HG03439 (cell line): Measurements from ENCODE around the gene FHOD3.

ENCODE experiments used
- ATAC-seq: cut with Tn5 transposase; IDR thresholded peaks from one replicate; pipeline ENCODE4 v1.9.1; 2021; ENCODE audit warnings: mild to moderate bottlenecking, moderate library complexity; ENCODE audit not compliant: unreplicated experiment

The FHOD3 gene

DNA sequence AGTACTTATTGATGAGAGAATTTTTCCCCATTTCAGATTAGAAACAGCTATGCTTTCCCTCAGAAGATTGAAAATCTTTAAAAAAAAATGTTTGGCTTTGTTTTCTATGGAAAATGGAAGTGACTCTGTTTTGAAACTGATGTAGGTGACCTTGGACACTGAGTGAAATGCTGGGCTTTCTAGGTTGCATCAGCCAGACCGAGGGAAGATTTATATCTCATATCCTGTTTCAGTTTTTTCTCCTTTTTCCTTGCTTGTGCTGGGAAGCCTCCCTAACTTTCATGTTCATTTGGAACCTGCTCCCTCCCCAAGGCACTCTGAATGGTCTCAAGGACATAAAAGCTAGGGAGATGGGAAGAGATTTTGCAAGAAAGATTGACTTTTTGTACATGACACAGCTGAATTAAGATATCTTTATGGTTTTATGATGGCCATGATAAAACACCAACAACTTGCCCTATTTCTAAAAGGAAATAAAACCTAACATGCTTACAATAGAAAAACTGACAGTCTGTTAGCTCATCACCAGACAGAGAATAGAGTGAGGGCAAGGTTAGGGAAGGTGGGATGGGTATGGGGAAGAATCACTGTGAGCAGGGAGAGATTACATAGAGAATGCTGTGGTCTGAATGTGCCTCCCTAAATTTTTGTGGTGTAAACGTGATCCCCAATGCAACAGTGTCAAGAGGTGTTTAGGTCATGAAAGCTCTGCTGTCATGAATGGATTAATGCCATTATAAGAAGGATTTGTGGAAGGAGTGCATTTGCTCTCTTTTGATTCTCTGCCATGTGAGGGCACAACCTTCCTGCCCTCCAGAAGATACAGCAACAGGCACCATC is 281.6 kb downstream of the FHOD3 start:
- no peak for ATAC-seq

DNA sequence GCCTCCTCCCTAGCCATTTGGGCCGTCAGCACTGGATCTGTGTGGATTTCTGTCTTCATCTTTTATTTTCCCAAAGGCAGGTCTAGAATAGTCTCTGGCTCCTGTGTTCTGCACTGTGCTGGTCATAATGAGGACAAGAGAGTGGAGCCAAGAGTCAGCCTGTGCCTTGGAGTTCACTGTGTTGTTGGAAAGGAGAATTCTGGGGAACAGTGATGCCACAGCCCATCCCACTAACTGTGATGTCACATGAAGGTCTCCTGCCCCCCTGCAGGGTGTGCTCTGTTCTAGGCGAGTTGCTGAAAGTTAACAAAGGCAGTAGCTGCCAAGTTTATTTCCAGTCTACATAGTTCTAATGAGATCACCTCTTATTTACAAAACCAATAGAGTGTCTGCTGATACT is 282.8 kb downstream of the FHOD3 start:
- no peak for ATAC-seq

DNA sequence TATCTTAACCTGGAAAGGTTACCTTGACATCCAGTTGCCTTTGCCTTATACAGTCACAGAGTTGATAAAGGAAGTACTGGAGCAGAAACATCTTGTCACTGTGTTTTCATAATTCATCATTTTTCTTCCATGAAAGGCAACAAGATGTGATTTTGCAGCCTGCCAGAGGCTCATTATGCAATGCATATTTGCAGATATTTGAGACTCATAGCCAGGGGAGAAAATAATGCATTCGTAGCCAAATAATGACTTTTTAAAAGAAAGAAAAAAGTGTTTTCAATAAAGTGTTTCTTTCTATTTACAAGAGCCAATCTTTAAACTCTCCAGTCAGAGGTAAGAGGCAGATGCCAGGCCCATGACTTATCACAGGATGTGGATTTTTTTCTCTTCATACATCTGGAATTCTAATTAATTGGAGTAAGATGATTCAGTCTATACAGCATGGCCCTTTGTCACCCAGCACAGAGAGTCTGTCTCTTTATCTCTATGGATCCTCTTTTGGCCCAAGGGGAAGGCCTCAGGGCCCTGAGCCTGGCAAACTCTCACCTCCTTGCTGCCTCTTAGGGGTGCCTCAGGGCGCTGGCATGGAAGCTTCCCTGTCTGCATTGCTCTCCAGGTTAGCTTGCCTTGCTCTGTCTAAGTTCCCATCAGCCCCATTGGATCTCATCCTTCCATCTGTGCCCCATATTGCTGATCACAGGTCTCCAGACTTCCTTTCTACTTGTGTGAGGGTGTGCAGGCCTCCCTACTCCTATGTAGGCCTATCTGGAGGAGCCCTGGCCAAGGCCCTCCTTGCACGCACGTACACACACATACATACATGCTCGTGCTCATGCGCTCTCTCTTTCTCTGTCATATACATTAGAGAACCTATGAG is 283.6 kb downstream of the FHOD3 start:
- ATAC-seq: no peak

DNA sequence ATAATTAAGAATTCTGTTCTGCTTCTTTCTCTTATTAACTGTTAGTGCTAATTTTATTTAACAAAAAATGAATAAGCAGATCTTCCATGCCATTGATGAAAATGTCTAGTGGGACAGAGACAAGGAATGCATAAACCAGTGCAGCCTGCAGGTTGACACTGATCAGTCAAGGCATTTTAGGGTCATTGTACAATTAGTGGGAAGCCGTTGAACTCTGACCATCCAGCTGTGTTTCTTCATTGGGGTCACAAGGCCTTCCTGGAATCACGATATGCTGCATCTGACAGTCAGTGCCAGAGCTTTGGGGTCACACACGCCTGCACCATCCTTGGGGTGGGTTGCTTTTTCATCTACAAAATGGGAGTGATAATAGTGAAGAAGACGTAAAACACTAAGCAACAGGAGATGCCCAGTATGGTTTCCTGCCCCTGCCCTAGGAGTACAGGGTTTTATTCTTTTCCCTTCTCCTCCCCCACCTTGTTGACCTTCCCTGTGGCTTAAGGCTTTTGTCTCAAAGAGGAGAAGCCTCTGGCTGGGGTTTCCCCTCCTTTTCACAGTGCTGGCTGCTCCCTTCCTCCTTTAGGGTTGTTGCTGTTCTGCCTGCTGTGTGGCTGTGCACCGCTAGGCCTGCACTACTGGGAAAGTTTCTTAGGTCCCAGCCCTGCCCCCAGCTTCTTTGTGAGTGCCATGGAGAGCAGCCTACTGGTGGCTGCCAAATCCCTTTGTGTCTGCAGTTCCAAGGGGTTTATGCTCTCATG is 285.7 kb downstream of the FHOD3 start:
- ATAC-seq: no peak

DNA sequence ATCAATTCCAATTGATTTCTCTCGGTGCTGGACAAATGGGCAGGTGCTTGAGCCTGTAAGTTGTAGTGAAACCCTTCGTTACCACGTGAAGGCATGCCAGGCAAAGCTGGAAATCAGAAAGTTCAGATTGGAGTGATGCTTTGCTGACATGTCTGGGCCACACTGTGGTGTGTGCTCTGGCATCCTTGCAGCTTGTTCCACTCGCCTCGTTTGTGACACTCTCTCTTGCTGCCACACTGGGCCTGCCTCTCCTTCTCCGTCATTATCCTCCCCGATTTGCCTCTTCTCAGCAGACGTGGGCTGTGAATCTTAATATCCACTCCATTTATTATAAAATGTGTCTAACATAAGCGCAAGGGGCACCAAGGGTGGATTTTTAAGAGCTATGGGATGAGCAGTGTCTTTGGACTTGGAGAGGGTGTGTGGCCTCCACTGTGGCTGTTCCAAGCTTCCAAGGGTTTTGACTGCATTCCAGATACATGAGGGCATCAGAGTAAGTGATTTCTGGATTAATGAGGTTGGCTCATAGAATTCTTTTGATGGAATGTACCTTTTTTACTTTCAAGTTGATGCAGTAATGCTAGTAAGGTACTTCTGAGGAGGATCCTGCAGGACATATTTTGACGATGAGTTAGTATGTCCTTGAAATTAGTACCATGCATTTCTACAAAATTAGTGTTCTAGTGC is 292.5 kb downstream of the FHOD3 start:
- no peak for ATAC-seq

DNA sequence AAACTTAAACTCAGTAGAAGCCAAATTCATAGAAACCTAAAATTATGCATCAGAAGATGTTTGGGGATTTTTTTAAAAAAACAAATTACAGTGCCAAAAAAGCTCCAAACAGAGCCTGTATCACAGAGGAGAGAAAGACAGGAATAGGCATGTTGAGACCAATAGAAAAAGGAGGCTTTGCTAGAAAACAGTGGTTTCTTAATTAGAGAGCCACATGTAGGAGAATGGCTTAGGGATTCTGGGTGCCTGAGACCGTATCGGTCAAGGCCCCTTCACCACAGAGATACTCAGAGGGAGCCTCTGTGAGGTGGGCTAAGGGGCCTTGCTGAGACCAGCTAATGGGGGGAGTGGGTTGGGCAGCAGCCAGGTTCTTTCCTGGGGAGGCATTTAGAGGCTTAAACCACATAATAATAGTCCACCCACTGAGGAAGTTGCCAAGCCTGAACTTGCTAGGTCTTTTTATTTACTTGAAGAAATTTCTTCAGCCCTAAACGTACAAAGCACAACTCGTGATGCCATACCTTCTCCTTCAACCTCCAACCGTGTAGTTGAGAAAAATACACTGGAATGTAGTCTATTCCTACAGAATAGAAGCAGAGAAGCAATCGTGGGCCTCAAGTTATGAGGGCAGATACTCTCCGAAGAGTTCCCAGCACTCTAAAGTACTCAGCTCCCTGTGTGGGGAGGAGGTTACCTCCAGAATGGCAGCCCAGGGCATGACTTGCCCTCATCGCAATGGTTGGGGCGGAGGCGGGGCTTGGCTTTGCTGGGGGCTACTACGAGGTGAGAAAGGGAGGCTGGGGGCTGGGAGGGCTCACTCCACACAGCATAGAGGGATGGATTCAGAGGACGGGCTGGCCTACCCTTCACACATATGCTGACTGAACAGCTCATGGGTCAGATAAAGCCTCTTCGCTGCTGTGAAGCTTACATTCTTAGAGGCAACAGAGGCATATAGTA is 293.4 kb downstream of the FHOD3 start:
- ATAC-seq: no peak

DNA sequence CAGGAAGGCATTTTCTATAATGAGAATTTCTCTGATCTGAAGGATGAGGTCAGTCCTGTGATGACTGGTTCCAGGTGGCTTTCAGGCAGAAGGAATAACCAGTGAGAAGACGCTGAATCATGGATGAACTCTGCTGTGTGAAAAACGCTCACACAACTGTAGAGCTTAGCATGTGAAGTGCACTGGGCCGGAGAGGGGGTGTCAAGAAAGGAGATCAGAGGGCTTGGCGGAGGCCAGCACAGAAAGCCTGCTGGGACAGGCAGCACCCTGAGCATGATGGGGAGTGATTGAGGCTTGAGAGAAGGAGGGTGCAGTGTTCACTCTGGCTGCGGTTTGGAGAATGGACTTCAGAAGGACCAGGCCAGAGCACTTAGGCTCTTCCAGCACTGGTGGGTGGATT is 294.8 kb downstream of the FHOD3 start:
- no peak for ATAC-seq

DNA sequence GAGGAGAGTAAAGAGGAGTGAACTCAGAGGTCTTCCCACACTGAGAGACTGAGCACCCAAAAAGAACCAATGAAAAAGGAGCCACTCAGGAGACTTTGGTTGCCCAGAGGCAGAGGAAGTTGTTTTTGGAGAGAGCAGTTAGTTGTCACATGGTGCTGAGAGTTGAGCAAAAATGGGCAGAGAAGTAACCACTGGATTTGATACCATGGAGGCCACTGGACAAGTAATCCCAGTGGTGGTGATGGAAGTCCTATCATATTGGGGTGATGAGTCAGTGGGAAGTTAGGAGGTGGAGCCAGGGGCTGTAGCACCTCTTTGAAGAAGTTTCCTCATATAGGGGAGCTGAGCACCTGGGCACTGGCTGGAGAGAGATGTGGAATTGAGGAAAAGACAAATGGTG is 295.5 kb downstream of the FHOD3 start:
- no peak for ATAC-seq

DNA sequence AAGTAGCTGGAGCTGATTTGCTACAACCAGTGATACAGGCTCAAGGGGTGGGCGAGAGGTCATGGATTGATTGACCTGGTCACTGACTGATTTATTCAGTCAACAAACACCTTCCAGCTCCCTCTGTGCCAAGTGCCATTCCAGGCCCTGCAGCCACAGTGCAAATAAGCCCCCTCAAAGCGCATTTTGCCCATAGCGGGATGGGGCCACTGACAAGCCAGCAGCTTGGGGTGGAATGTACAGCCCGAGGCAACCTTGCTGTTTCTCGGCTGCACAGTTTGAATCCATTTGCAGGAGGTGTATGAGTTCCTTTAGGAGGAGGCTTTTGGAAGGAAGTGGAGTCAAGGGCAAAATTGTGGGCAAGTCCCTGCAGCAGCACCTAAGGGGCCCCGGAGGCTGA is 296.1 kb downstream of the FHOD3 start:
- no peak for ATAC-seq

DNA sequence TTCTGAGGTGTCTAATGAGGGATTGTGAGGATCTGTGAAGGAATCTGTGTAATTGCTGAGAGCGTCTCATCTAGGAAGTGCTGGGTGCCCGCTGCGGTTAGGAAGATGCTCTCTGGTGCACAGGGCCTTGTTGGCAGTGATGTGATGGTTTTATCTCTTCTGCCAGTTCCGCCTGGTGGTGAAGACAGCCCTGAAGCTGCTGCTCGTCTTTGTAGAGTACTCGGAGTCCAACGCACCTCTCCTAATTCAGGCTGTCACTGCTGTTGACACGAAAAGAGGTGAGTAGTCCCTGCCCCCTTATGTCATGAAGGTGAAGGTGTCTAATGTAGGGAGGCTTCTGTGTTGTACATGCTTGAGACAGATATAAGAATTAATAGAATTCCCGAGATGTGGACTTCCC is 297.1 kb downstream of the FHOD3 start:
- ATAC-seq: no peak

DNA sequence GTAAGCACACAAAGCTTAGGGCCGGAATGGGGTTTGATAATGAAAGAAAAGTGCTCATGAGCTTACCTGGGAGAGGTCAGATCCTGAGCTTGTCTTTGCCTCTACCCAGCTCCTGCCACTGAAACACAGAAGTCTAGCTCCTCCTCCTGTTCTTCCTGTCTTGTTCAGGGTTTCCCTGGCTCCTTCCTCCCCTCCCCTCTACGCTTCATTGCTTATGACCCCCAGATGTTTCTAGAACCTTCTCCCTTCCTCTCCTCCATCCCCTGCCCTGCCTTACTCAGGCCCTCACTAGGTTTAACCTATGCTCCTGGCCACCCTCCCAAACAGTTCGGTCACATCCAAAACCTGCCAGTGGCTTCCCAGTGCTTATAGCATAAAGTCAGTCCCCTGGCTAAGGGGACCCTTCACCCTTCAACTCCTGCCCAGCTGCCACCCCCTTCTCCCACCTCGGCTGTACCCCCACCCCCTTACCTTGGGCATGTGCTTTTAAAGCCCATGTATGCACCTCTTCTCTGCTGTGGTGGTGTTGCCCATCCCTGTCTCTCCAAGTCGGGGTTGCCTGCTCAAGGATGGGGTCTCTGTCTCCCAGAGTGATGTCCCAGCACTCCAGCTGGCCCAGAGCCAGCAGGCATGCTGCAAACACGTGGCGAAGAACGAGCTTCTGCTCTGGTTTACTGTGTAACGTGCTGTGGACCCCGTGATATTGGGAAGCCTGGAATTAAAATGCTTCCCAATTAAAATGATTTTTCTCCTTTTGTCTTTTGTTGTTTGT is 297.7 kb downstream of the FHOD3 start:
- no peak for ATAC-seq

DNA sequence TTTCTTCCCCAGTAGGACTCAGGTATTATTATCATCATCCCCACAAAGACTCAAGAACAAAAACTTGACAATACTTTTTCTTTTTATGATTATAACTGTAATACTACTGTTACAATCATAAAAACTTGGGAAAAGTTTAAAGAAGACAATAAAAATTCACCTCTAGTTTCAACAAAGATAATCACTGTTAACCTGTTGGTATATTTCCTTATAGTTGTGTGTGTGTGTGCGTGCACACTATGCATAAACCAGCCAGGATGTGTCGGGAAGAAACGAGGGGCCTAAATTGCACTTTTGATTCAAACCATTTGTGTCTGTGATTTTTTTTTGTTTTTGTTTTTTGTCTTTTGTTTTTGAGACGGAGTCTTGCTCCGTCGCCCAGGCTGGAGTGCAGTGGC is 298.3 kb downstream of the FHOD3 start:
- no peak for ATAC-seq

DNA sequence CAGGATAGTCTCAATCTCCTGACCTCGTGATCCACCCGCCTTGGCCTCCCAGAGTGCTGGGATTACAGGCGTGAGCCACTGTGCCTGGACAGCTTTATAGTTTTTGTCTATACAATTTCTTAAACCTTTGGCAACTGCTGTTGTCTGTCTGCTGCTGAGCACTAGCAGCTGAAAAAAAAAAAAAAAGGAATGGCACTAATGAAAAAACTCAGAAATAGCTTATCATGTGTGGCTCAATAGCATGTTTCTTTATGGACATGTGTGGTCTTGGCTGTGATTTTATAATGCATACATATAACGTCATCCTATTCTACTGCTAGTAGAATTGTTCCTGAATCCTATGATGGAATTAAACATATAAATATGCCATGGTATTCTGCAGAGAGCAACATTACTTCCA is 300.1 kb downstream of the FHOD3 start:
- no peak for ATAC-seq

DNA sequence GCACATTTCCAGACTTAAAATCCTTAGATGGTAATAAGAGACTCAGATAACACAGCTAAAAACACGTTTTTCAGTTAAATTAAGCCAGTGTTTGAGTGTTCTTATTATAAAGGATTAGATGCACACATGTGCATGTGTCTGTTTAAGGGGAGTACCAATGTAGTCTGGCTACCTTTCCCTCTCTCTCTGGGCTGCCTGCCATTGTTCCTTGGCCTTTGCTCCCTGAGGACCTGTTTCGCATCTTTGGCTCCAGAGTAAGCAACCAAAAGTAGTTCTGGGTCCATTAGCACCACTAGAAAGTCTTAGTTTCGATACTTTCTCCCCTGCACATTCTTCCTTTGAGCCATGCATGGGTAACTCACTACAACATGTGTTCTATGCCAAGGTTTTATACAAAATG is 303.0 kb downstream of the FHOD3 start:
- ATAC-seq: no peak

DNA sequence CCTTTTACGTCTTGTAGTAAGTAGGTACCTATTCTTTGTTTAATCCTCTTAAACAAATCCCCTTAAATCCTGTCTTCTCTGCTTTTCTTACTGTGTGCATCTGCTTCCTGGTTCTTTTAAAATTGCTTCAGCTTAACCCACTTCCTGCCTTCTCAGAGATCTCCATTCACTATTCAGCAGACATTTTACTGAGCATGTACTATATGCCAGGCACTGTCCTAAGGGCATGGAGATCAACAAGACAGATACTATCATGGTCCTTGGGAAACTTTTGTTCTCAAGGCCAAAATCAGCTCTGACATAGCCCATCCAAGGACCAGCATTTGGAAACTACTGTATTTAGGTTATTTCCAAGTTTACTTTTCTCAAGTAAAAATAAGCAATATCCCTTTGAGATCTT is 303.8 kb downstream of the FHOD3 start:
- no peak for ATAC-seq

DNA sequence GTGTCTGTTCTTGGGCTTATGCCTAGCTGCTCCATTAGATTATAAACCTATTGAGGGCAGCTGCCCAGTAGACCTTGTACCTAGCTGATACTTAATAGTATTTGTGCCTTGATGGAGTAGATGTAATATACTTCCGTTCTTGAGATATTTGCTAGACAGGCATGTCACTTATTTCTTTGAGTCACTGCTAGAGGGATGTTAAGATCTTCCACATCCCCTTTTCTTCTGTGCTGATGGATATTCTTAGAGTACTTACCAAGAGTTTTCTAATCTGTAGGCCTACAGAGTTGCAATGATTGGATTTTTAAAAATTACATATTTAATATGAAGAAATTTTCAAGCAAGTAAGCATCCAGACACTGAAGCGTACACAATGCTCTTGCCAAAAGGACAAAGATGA is 304.6 kb downstream of the FHOD3 start:
- no peak for ATAC-seq

DNA sequence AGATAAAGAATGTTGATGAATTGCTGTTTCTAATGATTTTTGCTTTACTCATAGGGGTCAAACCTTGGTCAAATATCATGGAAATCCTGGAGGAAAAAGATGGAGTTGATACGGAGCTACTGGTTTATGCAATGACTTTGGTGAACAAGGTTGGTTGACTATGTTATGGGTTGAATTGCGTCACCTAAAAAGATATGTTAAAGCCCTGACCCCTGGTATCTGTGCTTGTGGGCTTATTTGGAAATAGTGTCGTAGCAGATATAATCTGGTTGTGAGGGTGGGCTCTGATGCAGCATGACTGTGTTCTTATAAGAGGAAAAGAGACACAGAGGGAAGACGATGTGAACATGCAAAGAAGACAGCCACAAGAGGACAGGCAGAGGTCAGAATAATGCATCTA is 305.1 kb downstream of the FHOD3 start:
- no peak for ATAC-seq

DNA sequence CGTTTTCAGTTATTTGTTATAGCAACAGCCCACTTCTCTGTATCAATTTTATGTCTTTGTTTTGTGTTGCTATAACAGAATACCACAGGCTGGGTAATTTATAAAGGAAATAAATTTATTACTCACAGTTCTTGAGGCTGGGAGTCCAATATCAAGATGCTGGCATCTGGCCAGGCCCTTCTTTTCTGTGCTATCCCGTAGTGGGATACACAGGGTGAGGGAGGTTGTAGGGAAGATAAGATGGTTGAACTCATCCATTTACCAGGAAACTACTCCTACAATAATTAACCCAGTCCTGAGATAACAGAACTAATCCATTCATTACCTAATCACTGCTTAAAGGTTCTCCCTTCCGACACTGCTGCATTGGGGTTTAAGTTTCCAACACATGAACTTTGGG is 310.6 kb downstream of the FHOD3 start:
- no peak for ATAC-seq

DNA sequence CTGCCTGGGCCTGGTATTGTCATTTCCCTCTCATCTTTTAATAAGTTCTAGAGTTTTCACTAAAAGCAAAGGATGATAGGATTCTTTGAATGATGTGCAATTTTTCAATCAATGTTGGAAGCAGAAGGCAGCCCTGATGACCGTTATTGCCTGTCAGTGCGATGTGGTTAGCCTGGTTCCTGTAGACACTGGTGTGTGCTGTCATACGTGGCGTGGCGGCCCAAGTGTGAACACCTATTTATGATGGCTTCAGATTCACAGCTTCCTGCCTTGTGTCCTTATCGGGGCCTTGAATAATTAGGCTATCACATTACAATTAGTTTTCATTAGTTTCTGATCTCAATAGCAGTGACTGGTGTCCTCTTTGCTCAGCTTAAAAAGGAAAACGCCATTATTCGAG is 312.7 kb downstream of the FHOD3 start:
- no peak for ATAC-seq
